ENCODE results near the gene ATP6V0C. TPM values are rescaled to one million over a fixed set of nuclear protein-coding genes. Genes with fewer than 3 reads are reported as not detected.
A peak's percentile ranks its signal among the peaks of the same experiment; 100 is the strongest.

ATP6V0C gene
- total RNA-seq, 6 experiments from 2014 or later = 71.5 to 100 (median 79.4) TPM

- 100% methylated on average over 2 of the region's 7 CpGs for WGBS (ENCODE audit: insufficient coverage, low coverage, low lambda C conversion rate, missing lambda C conversion rate)
- intact Hi-C loops (cut with DNase I) = no loop called here
Observed at GRCh38 chr16:2481676-2482075, 32.1 kb upstream of the ATP6V0C start.

GRCh38 chr16:2482249-2482648 is 31.5 kb upstream of the ATP6V0C start:
- no peaks in the 10 kb centered on the region for H3K9me3 ChIP-seq
- DNase-seq (peak in 1 of 3 donors; percentile 44), ATAC-seq (no peak)
- WGBS (ENCODE audit: insufficient coverage, low coverage, low lambda C conversion rate, missing lambda C conversion rate) = 78% methylated on average over 6 of the region's 13 CpGs
- intact Hi-C loops (cut with DNase I) = no loop called here
- H3K36me3 ChIP-seq = no peaks in the 10 kb centered on the region
- H3K27ac ChIP-seq = no peak overlapping the region
- TF ChIP-seq POLR2A (IDR thresholded peaks at IDR 0.05) = no peak
- TF ChIP-seq, protein P1, sequence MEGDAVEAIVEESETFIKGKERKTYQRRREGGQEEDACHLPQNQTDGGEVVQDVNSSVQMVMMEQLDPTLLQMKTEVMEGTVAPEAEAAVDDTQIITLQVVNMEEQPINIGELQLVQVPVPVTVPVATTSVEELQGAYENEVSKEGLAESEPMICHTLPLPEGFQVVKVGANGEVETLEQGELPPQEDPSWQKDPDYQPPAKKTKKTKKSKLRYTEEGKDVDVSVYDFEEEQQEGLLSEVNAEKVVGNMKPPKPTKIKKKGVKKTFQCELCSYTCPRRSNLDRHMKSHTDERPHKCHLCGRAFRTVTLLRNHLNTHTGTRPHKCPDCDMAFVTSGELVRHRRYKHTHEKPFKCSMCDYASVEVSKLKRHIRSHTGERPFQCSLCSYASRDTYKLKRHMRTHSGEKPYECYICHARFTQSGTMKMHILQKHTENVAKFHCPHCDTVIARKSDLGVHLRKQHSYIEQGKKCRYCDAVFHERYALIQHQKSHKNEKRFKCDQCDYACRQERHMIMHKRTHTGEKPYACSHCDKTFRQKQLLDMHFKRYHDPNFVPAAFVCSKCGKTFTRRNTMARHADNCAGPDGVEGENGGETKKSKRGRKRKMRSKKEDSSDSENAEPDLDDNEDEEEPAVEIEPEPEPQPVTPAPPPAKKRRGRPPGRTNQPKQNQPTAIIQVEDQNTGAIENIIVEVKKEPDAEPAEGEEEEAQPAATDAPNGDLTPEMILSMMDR (IDR thresholded peaks at IDR 0.05) = no peak
- H3K4me1 ChIP-seq = peaks cover 0 to 49% (median 13%) of the 10 kb centered on the region in 4 donors
- no peak overlapping the region for H3K4me3 ChIP-seq
- no peaks in the 10 kb centered on the region for H3K27me3 ChIP-seq

More at GRCh38 chr16:2481676-2482075, 32.1 kb upstream of the ATP6V0C start:
- Histone ChIP-seq H3K4me3 (no peak overlapping the region), H3K4me1 (peaks cover 0 to 54% (median 15%) of the 10 kb centered on the region in 4 donors), H3K36me3 (no peaks in the 10 kb centered on the region), H3K9me3 (no peaks in the 10 kb centered on the region), H3K27ac (no peak overlapping the region), H3K27me3 (no peaks in the 10 kb centered on the region)
- DNase-seq (no peak), ATAC-seq (no peak)
- TF ChIP-seq POLR2A (IDR thresholded peaks at IDR 0.05) = no peak
- TF ChIP-seq, protein P1 (IDR thresholded peaks at IDR 0.05) = no peak

GRCh38 chr16:2482708-2483534 is 30.8 kb upstream of the ATP6V0C start:
- Histone ChIP-seq H3K4me1 (peaks cover 0 to 42% (median 10%) of the 10 kb centered on the region in 4 donors), H3K4me3 (no peak overlapping the region), H3K27ac (no peak overlapping the region), H3K36me3 (no peaks in the 10 kb centered on the region), H3K9me3 (no peaks in the 10 kb centered on the region), H3K27me3 (no peaks in the 10 kb centered on the region)
- DNase-seq (peak in 2 of 3 donors; percentile 26 to 57), ATAC-seq (peak in 1 of 4 donors; percentile 9)
- intact Hi-C loops (cut with DNase I) = no loop called here
- TF ChIP-seq, protein P1 (IDR thresholded peaks at IDR 0.05) = no peak
- no peak for TF ChIP-seq POLR2A (IDR thresholded peaks at IDR 0.05)
- WGBS (ENCODE audit: insufficient coverage, low coverage, low lambda C conversion rate, missing lambda C conversion rate) = 80% methylated on average over 20 of the region's 32 CpGs

- WGBS (ENCODE audit: insufficient coverage, low coverage, low lambda C conversion rate, missing lambda C conversion rate) = 89% methylated on average over 11 of the region's 16 CpGs
- no peak overlapping the region for H3K4me3 ChIP-seq
- no peaks in the 10 kb centered on the region for H3K9me3 ChIP-seq
- no peaks in the 10 kb centered on the region for H3K36me3 ChIP-seq
- DNase-seq = no peak
- TF ChIP-seq, protein P1 (IDR thresholded peaks at IDR 0.05) = no peak
- TF ChIP-seq POLR2A (IDR thresholded peaks at IDR 0.05) = no peak
- H3K27ac ChIP-seq = peak overlapping the region; percentile 18 to 78 (median 60)
- peaks cover 0 to 36% (median 9%) of the 10 kb centered on the region in 4 donors for H3K4me1 ChIP-seq
- H3K27me3 ChIP-seq = no peaks in the 10 kb centered on the region
- peak in 2 of 4 donors; percentile 8 to 11 for ATAC-seq
- intact Hi-C loops (cut with DNase I) = no loop called here
Observed at GRCh38 chr16:2483939-2484897, 29.5 kb upstream of the ATP6V0C start.
